IMR-90 (cell line): ENCODE data around the gene PPP1R12B.
"Not testable (repeated sequence)": the region's sequence is repeated elsewhere in the genome, so short reads cannot be mapped to it uniquely, and the experiment has no call there.

ENCODE experiments used
- MXI1 ChIP-seq: IDR thresholded peaks from 2 replicates; pipeline ENCODE4 v1.6.1; 2012; ENCODE audit warnings: low read depth, mild to moderate bottlenecking, low read length, moderate library complexity, borderline replicate concordance
- POLR2A ChIP-seq: IDR thresholded peaks from 2 replicates; pipeline ENCODE4 v1.6.1; 2012; ENCODE audit warnings: mild to moderate bottlenecking, low read depth, low read length
- TF ChIP-seq, protein P1 (sequence below): conservative IDR thresholded peaks from 2 replicates; pipeline ENCODE4 v1.5.1; 2012; ENCODE audit warnings: mild to moderate bottlenecking, low read depth, low read length, improper control_type of control experiment

DNA sequence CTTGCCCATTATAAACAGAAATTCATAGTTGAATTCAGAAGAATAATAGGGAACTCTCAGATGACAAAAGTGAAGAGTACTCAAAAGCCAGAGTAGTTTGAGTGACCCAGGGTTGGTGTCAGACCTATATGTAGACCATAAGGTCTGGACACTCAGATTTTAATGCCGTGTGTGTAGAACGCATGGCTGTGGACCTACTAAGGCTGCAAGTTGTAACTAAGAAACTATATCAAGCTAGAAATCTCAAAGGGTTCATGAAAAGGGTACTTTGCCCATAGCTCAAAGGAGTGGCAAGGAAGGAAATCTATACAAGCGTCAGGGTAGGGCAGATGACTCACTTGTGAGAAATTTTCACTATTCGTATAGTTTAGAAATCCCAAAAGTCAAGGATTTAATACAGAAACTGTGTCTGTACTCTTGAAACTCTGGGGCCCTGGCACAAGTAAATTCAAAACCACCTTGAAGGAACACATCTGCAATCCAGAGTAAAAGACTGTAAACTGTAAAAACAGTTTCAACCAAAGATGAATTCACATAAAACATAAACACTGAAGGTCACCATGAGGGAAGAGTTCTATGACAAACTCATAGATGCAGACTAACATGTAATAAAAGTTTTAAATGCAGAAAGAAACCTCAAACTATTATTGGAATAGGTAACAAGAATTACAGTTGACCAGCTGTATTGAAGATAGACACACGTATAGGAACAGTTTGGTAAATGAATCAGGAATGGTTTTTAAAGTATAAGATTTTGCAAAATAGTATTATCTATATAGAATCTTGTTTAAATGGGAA, 108.1 kb downstream of the PPP1R12B start:
- not testable (repeated sequence) for TF ChIP-seq MXI1, POLR2A
- TF ChIP-seq, protein P1, sequence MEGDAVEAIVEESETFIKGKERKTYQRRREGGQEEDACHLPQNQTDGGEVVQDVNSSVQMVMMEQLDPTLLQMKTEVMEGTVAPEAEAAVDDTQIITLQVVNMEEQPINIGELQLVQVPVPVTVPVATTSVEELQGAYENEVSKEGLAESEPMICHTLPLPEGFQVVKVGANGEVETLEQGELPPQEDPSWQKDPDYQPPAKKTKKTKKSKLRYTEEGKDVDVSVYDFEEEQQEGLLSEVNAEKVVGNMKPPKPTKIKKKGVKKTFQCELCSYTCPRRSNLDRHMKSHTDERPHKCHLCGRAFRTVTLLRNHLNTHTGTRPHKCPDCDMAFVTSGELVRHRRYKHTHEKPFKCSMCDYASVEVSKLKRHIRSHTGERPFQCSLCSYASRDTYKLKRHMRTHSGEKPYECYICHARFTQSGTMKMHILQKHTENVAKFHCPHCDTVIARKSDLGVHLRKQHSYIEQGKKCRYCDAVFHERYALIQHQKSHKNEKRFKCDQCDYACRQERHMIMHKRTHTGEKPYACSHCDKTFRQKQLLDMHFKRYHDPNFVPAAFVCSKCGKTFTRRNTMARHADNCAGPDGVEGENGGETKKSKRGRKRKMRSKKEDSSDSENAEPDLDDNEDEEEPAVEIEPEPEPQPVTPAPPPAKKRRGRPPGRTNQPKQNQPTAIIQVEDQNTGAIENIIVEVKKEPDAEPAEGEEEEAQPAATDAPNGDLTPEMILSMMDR: not testable (repeated sequence)
